ENCODE data around the gene FBXL12. TPM values are rescaled to one million over a fixed set of nuclear protein-coding genes. Genes with fewer than 3 reads are reported as not detected.

FBXL12 gene
- total RNA-seq, 1 experiment from 2014 or later, result 21.9 TPM

GRCh38 chr19:9827289-9828238 lies 8.7 kb upstream of the FBXL12 start, which contains the start of gene UBL5:
TSS of gene UBL5 (plus strand) at chr19:9827918. CDS start at chr19:9828338, 420 bp downstream.
- intact Hi-C loops (cut with micrococcal nuclease), result no loop called here
- POLR2A ChIA-PET, result interaction anchor here (1.0 to 1.6 kb wide), 2 partner anchors 9 kb away, joined by 3 to 11 read pairs; partner anchors contain the start of gene FBXL12
- Histone ChIP-seq H4K20me1 (ENCODE audit: insufficient read depth) (no peaks in the 10 kb centered on the region), H3K4me1 (ENCODE audit: control insufficient read depth in 1 of 2, insufficient read depth in 2 of 2, low read length in 2 of 2) (peaks cover 5 to 10% of the 10 kb centered on the region in 2 experiments; a peak in 2 of 4 replicates), H3K9me2 (ENCODE audit: insufficient read depth) (no peaks in the 10 kb centered on the region), H3K36me3 (ENCODE audit: control insufficient read depth in 1 of 2, insufficient read depth in 2 of 2, low read length in 2 of 2) (peaks cover 8 to 9% of the 10 kb centered on the region in 2 experiments; a peak in 3 of 4 replicates), H3K9me3 (ENCODE audit: control insufficient read depth in 1 of 2, insufficient read depth in 1 of 2, low read depth in 1 of 2, low read length in 2 of 2) (no peaks in the 10 kb centered on the region), H3K79me2 (ENCODE audit: insufficient read depth, low read length) (peaks cover 59% of the 10 kb centered on the region), H3K27me3 (ENCODE audit: insufficient read depth, low read length) (no peaks in the 10 kb centered on the region), H3K4me2 (ENCODE audit: low read length) (peak within 1 kb of the TSS; percentile 89), H3K9ac (ENCODE audit: low read length) (peak within 1 kb of the TSS; percentile 84), H3K27ac (ENCODE audit: low read depth, low read length) (peak within 1 kb of the TSS; percentile 64), H3K4me3 (replicated peaks in 1 of 2; ENCODE audit: low read depth in 1 of 2, low read length in 2 of 2) (peak within 1 kb of the TSS; percentile 99 to 100), H2AFZ (ENCODE audit: low read depth, low read length, poor library complexity, severe bottlenecking) (no peak within 1 kb of the TSS)
- BruUV-seq (replicated peaks), result TSS peak; percentile 85
- RAD21 ChIA-PET (ENCODE audit: low non-redundant PET in 1 of 2, low total read pairs in 2 of 2, uncharacterized antibody in 2 of 2, unreplicated experiment in 2 of 2), result no interaction called here
- CTCF ChIA-PET, result interaction anchor here (1.0 kb wide), 1 partner anchor 9 kb away, joined by 4 read pairs; the partner anchor contains the start of gene FBXL12
- ATAC-seq (peak; percentile 94), DNase-seq (ENCODE audit: low read depth, low spot score) (peak; percentile 84)
- TF ChIP-seq EGR1 (IDR thresholded peaks at IDR 0.05; ENCODE audit: low read depth) (peak; percentile 56; the same call in 1 of the 2 replicates), SP1 (IDR thresholded peaks at IDR 0.05; ENCODE audit: low read depth) (peak; percentile 91), CTCF (IDR thresholded peaks at IDR 0.05 in 2 of 3, conservative IDR thresholded peaks at IDR 0.05 in 1 of 3; ENCODE audit: borderline replicate concordance in 1 of 3, insufficient read depth in 1 of 3, low read depth in 2 of 3, low read length in 2 of 3) (no peak), ZNF274 (IDR thresholded peaks at IDR 0.05; ENCODE audit: low read depth, low read length) (no peak), EZH2 (IDR thresholded peaks at IDR 0.05) (no peak), REST (IDR thresholded peaks at IDR 0.05; ENCODE audit: low read depth) (no peak), CEBPB (IDR thresholded peaks at IDR 0.05; ENCODE audit: low read depth) (no peak), SRF (IDR thresholded peaks at IDR 0.05; ENCODE audit: low read depth) (peak; percentile 36; the same call in 1 of the 2 replicates), ATF3 (IDR thresholded peaks at IDR 0.05) (no peak), POLR2AphosphoS5 (IDR thresholded peaks at IDR 0.05; ENCODE audit: low read depth, low read length) (peak; percentile 97), POLR2A (IDR thresholded peaks at IDR 0.05; ENCODE audit: borderline replicate concordance, extremely low read depth, insufficient read depth, insufficient read length) (peak; percentile 82), EZH2phosphoT487 (IDR thresholded peaks at IDR 0.05; ENCODE audit: borderline replicate concordance) (no peak), FOSL1 (IDR thresholded peaks at IDR 0.05; ENCODE audit: low read depth) (no peak), MAX (IDR thresholded peaks at IDR 0.05) (peak; percentile 92), ZFX (IDR thresholded peaks at IDR 0.05) (peak; percentile 53), RAD21 (IDR thresholded peaks at IDR 0.05; ENCODE audit: low read depth) (no peak), YY1 (IDR thresholded peaks at IDR 0.05; ENCODE audit: extremely low read depth, insufficient replicate concordance, low read depth, low read length) (peak; percentile 54), CBX3 (IDR thresholded peaks at IDR 0.05; ENCODE audit: low read depth) (peak; percentile 37; the same call in 1 of the 2 replicates), ELF1 (IDR thresholded peaks at IDR 0.05; ENCODE audit: borderline replicate concordance, low read depth) (peak; percentile 90)

Data from HCT116 (cell line).